NCI-H2029 (cell line): ENCODE data around the gene RUBCN.
"Not testable (repeated sequence)": the region's sequence is repeated elsewhere in the genome, so short reads cannot be mapped to it uniquely, and the experiment has no call there.

Experiments used
- DNase-seq: peaks from one replicate; lab custom pipeline; 2025; lab: John Stamatoyannopoulos, UW

The RUBCN gene

GRCh38 chr3:197685546-197685945 is 51.2 kb downstream of the RUBCN start:
- DNase-seq: no peak

GRCh38 chr3:197683191-197683590 is 53.5 kb downstream of the RUBCN start:
- DNase-seq: no peak

- DNase-seq: no peak
These were observed 54.0 kb downstream of the RUBCN start for GRCh38 chr3:197682713-197683112.

- DNase-seq: no peak
These were observed 55.7 kb downstream of the RUBCN start for GRCh38 chr3:197680955-197681521.

GRCh38 chr3:197675951-197676350 is 60.8 kb downstream of the RUBCN start:
- no peak for DNase-seq

GRCh38 chr3:197675563-197675860 is 61.2 kb downstream of the RUBCN start:
- DNase-seq: no peak

GRCh38 chr3:197674741-197675562 is 61.8 kb downstream of the RUBCN start:
- no peak for DNase-seq

- DNase-seq: no peak
These were observed 63.5 kb downstream of the RUBCN start for GRCh38 chr3:197673170-197673569.

- DNase-seq: no peak
These were observed 66.3 kb downstream of the RUBCN start for GRCh38 chr3:197670361-197670760.

- DNase-seq: no peak
These were observed 68.7 kb downstream of the RUBCN start for GRCh38 chr3:197667968-197668367.

- not testable (repeated sequence) for DNase-seq
These were observed 69.4 kb downstream of the RUBCN start for GRCh38 chr3:197667293-197667692.

GRCh38 chr3:197666221-197666842 is 70.4 kb downstream of the RUBCN start:
- DNase-seq: not testable (repeated sequence)

- DNase-seq: not testable (repeated sequence)
These were observed 71.2 kb downstream of the RUBCN start for GRCh38 chr3:197665549-197665948.

- not testable (repeated sequence) for DNase-seq
These were observed 71.6 kb downstream of the RUBCN start for GRCh38 chr3:197665142-197665491.

- DNase-seq: not testable (repeated sequence)
These were observed 72.1 kb downstream of the RUBCN start for GRCh38 chr3:197664414-197665141.

- not testable (repeated sequence) for DNase-seq
These were observed 73.2 kb downstream of the RUBCN start for GRCh38 chr3:197663367-197664140.

- DNase-seq: not testable (repeated sequence)
These were observed 74.4 kb downstream of the RUBCN start for GRCh38 chr3:197662352-197662751.

- not testable (repeated sequence) for DNase-seq
These were observed 74.8 kb downstream of the RUBCN start for GRCh38 chr3:197661874-197662273.

- not testable (repeated sequence) for DNase-seq
These were observed 75.4 kb downstream of the RUBCN start for GRCh38 chr3:197661234-197661834.

- DNase-seq: not testable (repeated sequence)
These were observed 77.0 kb downstream of the RUBCN start for GRCh38 chr3:197659701-197660100.

GRCh38 chr3:197659144-197659543 is 77.6 kb downstream of the RUBCN start:
- not testable (repeated sequence) for DNase-seq
